GM12864 (cell line): ENCODE results near the gene ATRNL1.

Experiments used
- DNase-seq: peaks from one replicate; pipeline ENCODE4 v3.0.0-alpha.2; 2011; ENCODE audit warnings: low read depth
- H3K4me3 ChIP-seq: 2 replicates; pipeline ENCODE4 v1.5.1; 2011; ENCODE audit warnings: mild to moderate bottlenecking, low read depth, low read length, control low read depth
- CTCF ChIP-seq: IDR thresholded peaks from 2 replicates; pipeline ENCODE4 v1.5.1; 2011; ENCODE audit warnings: low read depth, mild to moderate bottlenecking, moderate library complexity, low read length, control low read depth, inconsistent platforms; ENCODE audit errors: missing control alignments

Gene ATRNL1

GRCh38 chr10:115649217-115649616 is 556.1 kb downstream of the ATRNL1 start:
- TF ChIP-seq CTCF, result no peak

GRCh38 chr10:115653473-115653872 is 560.3 kb downstream of the ATRNL1 start:
- TF ChIP-seq CTCF, result no peak
- no peak for DNase-seq
- H3K4me3 ChIP-seq, result no peak overlapping the region

More at GRCh38 chr10:115649217-115649616, 556.1 kb downstream of the ATRNL1 start:
- no peak overlapping the region for H3K4me3 ChIP-seq
- no peak for DNase-seq

GRCh38 chr10:115654961-115655360 is 561.8 kb downstream of the ATRNL1 start:
- no peak overlapping the region for H3K4me3 ChIP-seq
- no peak for DNase-seq
- no peak for TF ChIP-seq CTCF

GRCh38 chr10:115657161-115657860 is 564.1 kb downstream of the ATRNL1 start:
- H3K4me3 ChIP-seq, result no peak overlapping the region
- no peak for DNase-seq

GRCh38 chr10:115659616-115660015 is 566.5 kb downstream of the ATRNL1 start:
- no peak overlapping the region for H3K4me3 ChIP-seq
- no peak for DNase-seq

More at GRCh38 chr10:115657161-115657860, 564.1 kb downstream of the ATRNL1 start:
- no peak for TF ChIP-seq CTCF

GRCh38 chr10:115660391-115660790 is 567.2 kb downstream of the ATRNL1 start:
- DNase-seq, result no peak
- no peak for TF ChIP-seq CTCF
- no peak overlapping the region for H3K4me3 ChIP-seq

More at GRCh38 chr10:115659616-115660015, 566.5 kb downstream of the ATRNL1 start:
- no peak for TF ChIP-seq CTCF

- no peak for TF ChIP-seq CTCF
- no peak for DNase-seq
- H3K4me3 ChIP-seq, result no peak overlapping the region
These were observed 569.3 kb downstream of the ATRNL1 start for GRCh38 chr10:115662422-115662821.
